Activated gamma-delta T cell (primary cell): ENCODE measurements around the gene RPRML.
"Not testable (repeated sequence)": the region's sequence is repeated elsewhere in the genome, so short reads cannot be mapped to it uniquely, and the experiment has no call there.

Experiments
- DNase-seq: peaks from one replicate; lab custom pipeline; 2025; lab: John Stamatoyannopoulos, UW

The RPRML gene

GRCh38 chr17:46976626-46977270 is 2.3 kb downstream of the RPRML start:
- no peak for DNase-seq

DNA sequence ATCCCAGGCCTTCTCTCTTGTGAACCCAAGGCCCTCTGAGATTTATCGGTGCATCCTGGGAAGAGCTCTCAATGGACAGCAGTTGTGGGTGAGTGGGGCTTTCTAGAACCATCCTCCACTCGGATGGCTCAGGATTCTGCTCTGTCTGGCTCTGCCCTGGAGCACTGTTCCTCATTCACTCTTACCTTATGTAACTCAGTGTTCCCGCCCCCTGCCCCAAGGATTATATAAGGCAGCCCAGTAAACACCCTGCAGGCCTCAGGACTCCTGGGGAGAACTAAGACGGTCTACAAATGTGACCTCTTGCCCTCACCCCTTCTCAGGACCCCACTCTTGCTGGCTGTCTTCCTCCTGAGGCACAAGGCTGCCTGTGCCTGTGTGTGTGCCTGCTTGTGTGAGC is 3.8 kb downstream of the RPRML start:
- DNase-seq, result no peak

GRCh38 chr17:46974086-46974485 is 5.0 kb downstream of the RPRML start:
- DNase-seq, result no peak

DNA sequence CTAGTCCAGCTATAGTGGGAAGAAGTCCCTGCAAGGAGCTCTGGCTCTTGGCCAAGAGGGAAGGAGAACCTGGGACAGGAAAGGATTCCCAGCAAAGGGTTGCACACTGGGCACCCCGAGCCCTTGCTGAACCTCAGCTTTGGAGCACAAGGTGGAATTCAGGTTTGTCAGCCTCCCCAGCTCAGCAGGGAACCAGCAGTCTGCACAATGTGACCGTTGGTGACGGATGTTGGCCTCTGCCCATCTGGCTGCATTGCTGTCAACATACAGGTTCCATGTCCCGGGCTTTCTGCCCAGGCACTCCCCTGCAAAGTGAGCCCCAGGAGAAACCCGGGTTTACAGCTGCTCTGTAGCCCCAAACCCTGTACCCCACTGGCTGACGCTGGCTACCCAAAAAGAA is 6.7 kb downstream of the RPRML start:
- DNase-seq, result no peak

DNA sequence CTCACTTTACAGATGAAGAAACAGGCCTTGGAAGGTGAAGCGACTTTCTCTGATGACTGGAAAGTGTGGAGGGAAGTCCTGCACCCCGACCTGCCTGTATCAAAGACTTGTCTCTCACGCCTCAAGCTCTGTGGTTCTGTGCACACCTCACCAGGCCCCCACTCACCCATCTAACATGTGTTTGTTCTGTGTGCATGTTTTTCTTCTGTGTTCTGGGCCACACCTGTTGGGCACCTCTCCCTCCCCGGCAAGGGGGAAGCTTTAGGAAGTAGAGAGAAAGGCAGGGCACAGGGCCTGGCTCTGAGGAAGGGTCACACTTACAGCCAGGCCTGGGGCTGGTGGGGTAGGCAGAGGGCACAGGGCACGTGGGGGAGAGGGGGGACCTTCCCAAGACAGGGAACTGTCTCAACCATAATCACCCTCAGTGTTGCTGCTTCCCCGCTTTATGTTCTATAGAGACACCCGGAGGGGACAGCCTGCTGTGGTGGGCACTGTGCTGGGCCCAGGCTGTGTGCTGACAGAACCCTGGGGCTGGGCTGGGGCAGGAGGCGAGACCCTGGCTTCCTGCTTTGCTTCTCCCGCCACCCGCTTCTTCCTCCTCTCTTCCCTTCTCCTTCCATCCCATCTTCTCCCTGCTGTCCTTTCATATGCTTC is 7.3 kb downstream of the RPRML start:
- no peak for DNase-seq

DNA sequence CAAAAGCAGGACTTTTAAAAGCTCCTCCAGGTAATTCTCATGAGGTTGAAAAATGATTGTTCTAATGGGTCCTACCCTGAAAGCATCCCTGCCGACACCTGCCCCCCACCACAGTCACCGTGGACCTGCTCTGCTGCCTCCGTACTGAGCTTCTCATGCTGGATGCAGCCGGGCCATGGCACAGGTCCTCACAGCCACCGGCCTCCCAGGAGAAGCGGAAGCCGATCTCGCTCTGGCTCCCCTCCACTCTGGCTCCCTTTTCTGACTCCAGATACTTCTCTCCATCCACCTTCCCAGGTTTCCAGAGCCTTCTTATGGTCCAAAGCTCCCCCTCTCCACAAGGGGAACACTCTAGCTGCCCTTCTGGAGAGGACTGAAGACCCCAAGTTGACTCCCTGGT is 10.2 kb downstream of the RPRML start:
- DNase-seq, result no peak

DNA sequence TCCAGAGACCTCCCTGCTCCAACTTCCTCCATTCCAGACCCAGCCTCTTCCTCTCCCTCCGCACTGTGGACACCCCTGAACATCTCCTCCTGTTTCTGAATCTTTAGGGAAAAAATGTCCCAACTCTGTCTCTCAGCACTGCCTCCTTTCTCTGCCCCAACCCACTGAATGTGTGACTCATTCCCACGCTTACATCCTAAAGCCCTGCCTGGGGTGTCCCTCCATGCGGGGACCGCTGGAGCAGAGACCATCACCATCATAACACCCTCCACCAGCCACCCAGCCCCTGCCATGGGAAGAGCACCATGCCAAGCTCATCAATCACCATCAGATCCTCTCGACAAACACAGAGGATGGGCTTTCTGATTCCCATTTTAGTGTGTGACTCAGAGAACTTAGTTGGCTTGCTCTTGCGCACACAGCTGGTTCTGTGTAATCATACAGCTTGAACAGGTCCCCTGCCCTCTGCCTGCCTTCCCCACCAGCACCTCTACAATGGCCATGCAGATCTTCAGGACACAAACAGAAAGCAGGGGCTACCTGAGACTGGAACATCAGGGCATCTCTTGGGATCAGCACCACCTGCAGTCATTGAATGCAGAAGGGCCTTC is 10.7 kb downstream of the RPRML start:
- DNase-seq, result no peak

GRCh38 chr17:46964315-46965265 is 14.5 kb downstream of the RPRML start:
- no peak for DNase-seq

DNA sequence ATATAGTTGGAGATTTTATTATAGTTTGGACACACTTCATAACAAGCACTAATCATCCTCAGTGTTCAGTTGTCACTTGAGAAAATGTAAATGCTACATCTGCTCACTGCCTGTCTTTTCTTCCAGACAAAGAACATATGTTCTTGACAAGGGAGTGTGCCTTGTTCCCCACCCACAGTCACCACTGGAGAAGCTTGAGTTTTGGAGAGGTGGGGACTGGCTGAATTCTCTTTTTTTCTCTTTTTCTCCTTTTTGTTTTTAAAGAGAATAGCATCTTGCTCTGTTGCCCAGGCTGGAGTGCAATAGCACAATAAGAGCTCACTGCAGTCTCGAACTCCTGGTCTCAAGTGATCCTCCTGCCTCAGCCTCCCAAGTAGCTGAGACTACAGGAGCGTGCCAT is 15.5 kb downstream of the RPRML start:
- DNase-seq, result no peak

DNA sequence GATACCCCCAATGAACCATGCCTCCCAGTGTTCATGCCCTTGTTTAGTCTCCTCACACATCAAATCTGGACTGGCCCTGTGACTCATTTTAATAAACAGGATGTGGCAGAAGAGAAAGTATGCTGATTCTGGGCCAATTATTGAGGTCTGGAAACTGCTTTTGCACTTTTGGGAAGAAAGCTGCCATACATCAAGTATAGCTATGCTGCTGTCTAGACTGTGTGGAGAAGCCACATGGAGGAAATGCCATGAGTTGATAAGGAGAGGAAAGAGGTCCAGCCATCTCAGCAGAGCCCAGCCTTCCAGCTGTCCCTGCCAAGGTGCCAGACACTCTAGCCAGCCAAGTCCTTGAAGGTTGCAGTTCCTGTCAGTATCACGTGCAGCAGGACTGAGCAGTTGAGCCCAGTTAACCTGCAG is 16.7 kb downstream of the RPRML start:
- no peak for DNase-seq

GRCh38 chr17:46960152-46960551 is 18.9 kb downstream of the RPRML start:
- DNase-seq, result no peak

- DNase-seq, result no peak
Observed at GRCh38 chr17:46958041-46958591, 20.9 kb downstream of the RPRML start.

DNA sequence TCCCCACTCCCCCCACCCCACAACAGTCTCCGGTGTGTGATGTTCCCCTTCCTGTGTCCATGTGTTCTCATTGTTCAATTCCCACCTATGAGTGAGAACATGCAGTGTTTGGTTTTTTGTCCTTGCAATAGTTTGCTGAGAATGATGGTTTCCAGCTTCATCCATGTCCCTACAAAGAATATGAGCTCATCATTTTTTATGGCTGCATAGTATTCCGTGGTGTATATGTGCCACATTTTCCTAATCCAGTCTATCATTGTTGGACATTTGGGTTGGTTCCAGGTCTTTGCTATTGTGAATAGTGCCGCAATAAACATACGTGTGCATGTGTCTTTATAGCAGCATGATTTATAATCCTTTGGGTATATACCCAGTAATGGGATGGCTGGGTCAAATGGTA is 25.9 kb downstream of the RPRML start:
- DNase-seq, result not testable (repeated sequence)

GRCh38 chr17:46952115-46952514 is 26.9 kb downstream of the RPRML start:
- DNase-seq, result no peak

DNA sequence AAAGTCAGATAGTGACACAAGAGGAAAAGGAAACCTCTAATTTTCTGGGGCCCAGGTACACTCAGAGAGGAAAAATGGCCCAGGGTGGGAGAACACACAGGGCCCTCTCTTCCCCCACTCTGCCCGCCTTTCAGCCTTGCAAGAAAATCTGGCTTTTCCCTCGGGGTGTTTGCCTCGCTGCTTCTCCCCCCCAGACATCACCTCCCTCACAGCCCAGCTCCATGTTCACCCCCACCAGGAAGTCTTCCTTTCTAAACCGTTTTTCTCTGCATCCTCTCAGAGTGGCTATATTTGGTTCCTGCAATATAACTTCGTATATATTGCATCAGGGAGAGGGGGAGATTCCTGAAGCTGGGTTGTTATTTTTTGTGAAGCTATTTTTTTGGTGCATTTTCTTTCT is 27.3 kb downstream of the RPRML start:
- no peak for DNase-seq

- no peak for DNase-seq
Observed at GRCh38 chr17:46950997-46951621, 27.9 kb downstream of the RPRML start.

- DNase-seq, result no peak
Observed at GRCh38 chr17:46950342-46950996, 28.6 kb downstream of the RPRML start.

- no peak for DNase-seq
Observed at GRCh38 chr17:46949291-46950174, 29.5 kb downstream of the RPRML start.

DNA sequence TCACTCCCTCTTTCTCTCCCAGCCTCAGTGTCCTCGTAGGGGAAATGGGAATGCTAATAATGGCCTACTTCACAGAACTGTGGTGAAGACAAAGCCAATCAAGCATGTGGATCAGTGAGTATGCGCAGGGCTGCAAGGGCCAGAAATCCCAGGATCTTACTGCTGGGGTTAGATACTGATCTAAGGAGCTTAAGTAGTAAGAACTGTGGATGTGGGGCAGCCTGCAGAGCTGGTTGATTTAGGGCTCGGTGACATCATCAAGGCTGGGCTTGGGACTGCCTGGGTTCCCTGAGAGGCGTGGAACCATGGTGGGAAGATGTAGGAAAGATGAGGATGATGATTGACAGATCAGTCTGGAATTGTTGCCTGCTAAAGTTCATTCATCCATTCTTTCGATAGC is 30.5 kb downstream of the RPRML start:
- no peak for DNase-seq

DNA sequence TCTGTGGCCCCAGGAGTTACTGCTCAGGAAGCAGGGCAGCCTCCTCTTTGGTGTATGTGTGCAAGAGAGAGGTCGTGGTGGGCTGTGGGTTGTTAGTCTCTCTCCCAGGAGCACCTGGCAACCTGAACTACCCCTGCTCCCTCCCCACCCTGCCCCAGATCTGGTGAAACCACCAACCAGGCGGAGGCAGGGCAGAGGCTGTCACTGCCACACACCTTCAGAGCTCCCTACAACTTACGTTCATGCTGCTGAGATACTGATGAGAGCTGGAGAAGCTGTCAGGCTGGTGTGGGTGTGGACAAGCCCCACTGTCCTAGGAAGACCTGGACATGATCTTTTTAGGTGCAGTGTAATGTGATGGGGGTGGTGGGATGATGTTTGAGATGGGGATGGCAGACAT is 31.8 kb downstream of the RPRML start:
- DNase-seq, result no peak
